Measurements from ENCODE around the gene SDF2L1. TPM values are rescaled to one million over a fixed set of nuclear protein-coding genes. Genes with fewer than 3 reads are reported as not detected.
A peak's percentile ranks its signal among the peaks of the same experiment; 100 is the strongest.

The SDF2L1 gene
- total and polyA plus RNA-seq, 9 of the 15 experiments (the other 6 are each of a cell fraction or from before 2014, with no cell fraction given): 15.1 to 989 (median 124) TPM

GRCh38 chr22:21683401-21683811 lies 41.3 kb downstream of the SDF2L1 start (continued):
- TF ChIP-seq MTA3 (IDR thresholded peaks at IDR 0.05; ENCODE audit: borderline replicate concordance) (no peak), E2F4 (CRISPR knock-in tag; IDR thresholded peaks at IDR 0.05; ENCODE audit: low read depth) (peak; percentile 58; the same call in 1 of the 2 replicates), ZNF695 (CRISPR knock-in tag; IDR thresholded peaks at IDR 0.05) (0 out of 2 replicates have a peak, but pooled peaks have one; percentile 47), HDAC1 (IDR thresholded peaks at IDR 0.05) (no peak), CBFB (CRISPR knock-in tag; IDR thresholded peaks at IDR 0.05) (0 out of 2 replicates have a peak, but pooled peaks have one; percentile 36), ZNF584 (CRISPR knock-in tag; IDR thresholded peaks at IDR 0.05; ENCODE audit: low read depth) (no peak), ZNF740 (CRISPR knock-in tag; IDR thresholded peaks at IDR 0.05) (no peak), ZNF740 (tag; IDR thresholded peaks at IDR 0.05) (no peak), ZNF12 (CRISPR knock-in tag; IDR thresholded peaks at IDR 0.05) (no peak), ZNF79 (CRISPR knock-in tag; IDR thresholded peaks at IDR 0.05; ENCODE audit: low read depth) (no peak), WHSC1 (IDR thresholded peaks at IDR 0.05; ENCODE audit: low read length) (peak; percentile 91), MYNN (IDR thresholded peaks at IDR 0.05) (no peak), MYNN (CRISPR knock-in tag; IDR thresholded peaks at IDR 0.05) (peak; percentile 42; the same call in 1 of the 2 replicates), MAZ (CRISPR knock-in tag; conservative IDR thresholded peaks at IDR 0.05 in 1 of 2, IDR thresholded peaks at IDR 0.05 in 1 of 2) (0 out of 4 replicates have a peak, but pooled peaks of 1 of the 2 experiments have one; percentile 29), POLR2AphosphoS5 (IDR thresholded peaks at IDR 0.05; ENCODE audit: control insufficient read depth, insufficient read depth, low read depth, low read length) (0 out of 2 replicates have a peak, but pooled peaks have one; percentile 8), MEF2A (IDR thresholded peaks at IDR 0.05; ENCODE audit: control insufficient read depth, low read depth, low read length) (no peak), ARID3B (CRISPR knock-in tag; IDR thresholded peaks at IDR 0.05; ENCODE audit: borderline replicate concordance) (peak; percentile 81; the same call in 1 of the 2 replicates), KDM5B (IDR thresholded peaks at IDR 0.05; ENCODE audit: insufficient replicate concordance, low read depth, low read length) (no peak), PCBP1 (IDR thresholded peaks at IDR 0.05; ENCODE audit: low read depth, low read length, poor library complexity, severe bottlenecking) (no peak), MLX (CRISPR knock-in tag; conservative IDR thresholded peaks at IDR 0.05) (peak in 1 of 2 experiments; percentile 81; a peak in 1 of 4 replicates), PREB (CRISPR knock-in tag; IDR thresholded peaks at IDR 0.05) (no peak), MCM7 (IDR thresholded peaks at IDR 0.05) (no peak), OTX1 (CRISPR knock-in tag; IDR thresholded peaks at IDR 0.05) (no peak)
